NB4 (cell line): ENCODE data around the gene CECR2.

Experiments used
- MYC ChIP-seq: IDR thresholded peaks from 2 replicates; pipeline ENCODE4 v1.6.1; 2011; ENCODE audit warnings: low read depth, low read length
- POLR2A ChIP-seq: IDR thresholded peaks from 2 replicates; pipeline ENCODE4 v1.6.1; 2011; ENCODE audit warnings: mild to moderate bottlenecking; ENCODE audit not compliant: insufficient read length; ENCODE audit errors: extremely low read depth
- TF ChIP-seq, protein P1 (sequence below): IDR thresholded peaks from one replicate; pipeline ENCODE4 v1.5.1; 2012; ENCODE audit warnings: low read depth, low read length
- TF ChIP-seq, protein P2 (sequence below): IDR thresholded peaks from 2 replicates; pipeline ENCODE4 v1.6.1; 2011; ENCODE audit warnings: low read depth, low read length

- TF ChIP-seq POLR2A (no peak), MYC (no peak)
- TF ChIP-seq, protein P1, sequence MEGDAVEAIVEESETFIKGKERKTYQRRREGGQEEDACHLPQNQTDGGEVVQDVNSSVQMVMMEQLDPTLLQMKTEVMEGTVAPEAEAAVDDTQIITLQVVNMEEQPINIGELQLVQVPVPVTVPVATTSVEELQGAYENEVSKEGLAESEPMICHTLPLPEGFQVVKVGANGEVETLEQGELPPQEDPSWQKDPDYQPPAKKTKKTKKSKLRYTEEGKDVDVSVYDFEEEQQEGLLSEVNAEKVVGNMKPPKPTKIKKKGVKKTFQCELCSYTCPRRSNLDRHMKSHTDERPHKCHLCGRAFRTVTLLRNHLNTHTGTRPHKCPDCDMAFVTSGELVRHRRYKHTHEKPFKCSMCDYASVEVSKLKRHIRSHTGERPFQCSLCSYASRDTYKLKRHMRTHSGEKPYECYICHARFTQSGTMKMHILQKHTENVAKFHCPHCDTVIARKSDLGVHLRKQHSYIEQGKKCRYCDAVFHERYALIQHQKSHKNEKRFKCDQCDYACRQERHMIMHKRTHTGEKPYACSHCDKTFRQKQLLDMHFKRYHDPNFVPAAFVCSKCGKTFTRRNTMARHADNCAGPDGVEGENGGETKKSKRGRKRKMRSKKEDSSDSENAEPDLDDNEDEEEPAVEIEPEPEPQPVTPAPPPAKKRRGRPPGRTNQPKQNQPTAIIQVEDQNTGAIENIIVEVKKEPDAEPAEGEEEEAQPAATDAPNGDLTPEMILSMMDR = no peak
- TF ChIP-seq, protein P2, sequence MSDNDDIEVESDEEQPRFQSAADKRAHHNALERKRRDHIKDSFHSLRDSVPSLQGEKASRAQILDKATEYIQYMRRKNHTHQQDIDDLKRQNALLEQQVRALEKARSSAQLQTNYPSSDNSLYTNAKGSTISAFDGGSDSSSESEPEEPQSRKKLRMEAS = no peak
Measured at GRCh38 chr22:17375914-17376614, 6.8 kb downstream of the CECR2 start.
